Upper lobe of right lung (tissue), 1 donor: ENCODE data around the gene CD74. TPM values are rescaled to one million over a fixed set of nuclear protein-coding genes. Genes with fewer than 3 reads are reported as not detected.

ENCODE experiments used
- ATAC-seq: fragments of 200-7000 bp; cut with Tn5 transposase; one replicate; pipeline ENCODE4 v1.9.1; 2020; ENCODE audit warnings: mild to moderate bottlenecking, moderate library complexity
- DNase-seq: peaks from one replicate; pipeline ENCODE4 v3.0.0-alpha.2; 2020
- H3K27ac ChIP-seq: fragments of 200-600 bp; one replicate; pipeline ENCODE4 v1.8.0; 2022
- H3K27me3 ChIP-seq: fragments of 200-600 bp; one replicate; pipeline ENCODE4 v1.8.0; 2022; ENCODE audit warnings: mild to moderate bottlenecking
- H3K36me3 ChIP-seq: fragments of 200-600 bp; one replicate; pipeline ENCODE4 v1.8.0; 2022
- H3K4me1 ChIP-seq: fragments of 200-600 bp; one replicate; pipeline ENCODE4 v1.8.0; 2022
- H3K4me3 ChIP-seq: fragments of 200-600 bp; one replicate; pipeline ENCODE4 v1.8.0; 2022; ENCODE audit warnings: mild to moderate bottlenecking
- H3K9me3 ChIP-seq: fragments of 200-600 bp; one replicate; pipeline ENCODE4 v1.8.0; 2022
- CTCF ChIP-seq: fragments of 200-600 bp; IDR thresholded peaks from one replicate; pipeline ENCODE4 v1.8.0; 2022; ENCODE audit warnings: antibody characterized with exemption
- intact Hi-C: fragments of 100-400 bp; cut with DNase I; formaldehyde crosslinking; loops from one replicate; pipeline ENCODE4 v1.11.0; 2022
- total RNA-seq: library from RNA; stranded (reverse); fragmentation: NEBNext Ultra II Directional; extraction: Animal tissue kit (Norgen Biotek cat#: 25700); gene quantifications from one replicate; pipeline ENCODE4 v1.2.1, GENCODE V29; 2021
- donor health status: DM: no; HTN: yes; CAD: no; lungs with severe emphysema.

Gene CD74
- total RNA-seq, 1 donor from 2014 or later = 2,961 TPM

DNA sequence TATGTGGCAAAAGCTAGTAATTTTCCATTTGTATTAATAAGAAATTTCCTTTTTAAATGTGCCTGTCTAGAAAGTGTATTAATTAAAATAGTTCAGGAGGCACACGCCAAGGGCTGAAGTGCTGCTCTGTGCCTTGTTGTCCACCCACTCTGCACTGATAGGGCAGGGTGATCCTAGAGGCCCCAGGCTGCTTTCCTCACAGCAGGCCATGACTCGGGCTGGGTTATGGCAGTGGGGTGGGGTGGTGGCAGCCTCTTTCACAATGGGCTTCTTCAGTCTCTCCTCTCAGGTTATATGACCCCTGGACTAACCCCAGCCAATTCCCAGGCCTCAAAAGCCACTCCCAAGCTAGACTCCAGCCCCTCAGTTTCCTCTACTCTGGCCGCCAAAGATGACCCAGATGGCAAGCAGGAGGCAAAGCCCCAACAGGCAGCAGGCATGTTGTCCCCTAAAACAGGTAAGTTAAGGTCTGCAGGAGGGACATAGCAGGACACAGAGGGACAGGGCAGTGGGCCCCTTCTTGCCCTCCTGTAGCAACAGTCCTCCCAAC, 19.5 kb downstream of the CD74 start:
- TF ChIP-seq CTCF = no peak
- H3K27ac ChIP-seq = no peak overlapping the region
- H3K36me3 ChIP-seq = peaks cover 92% of the 10 kb centered on the region
- no peak overlapping the region for H3K4me3 ChIP-seq
- no peak for DNase-seq
- no peaks in the 10 kb centered on the region for H3K9me3 ChIP-seq
- H3K4me1 ChIP-seq = no peaks in the 10 kb centered on the region
- ATAC-seq = no peak
- intact Hi-C loops = no loop called here
- no peaks in the 10 kb centered on the region for H3K27me3 ChIP-seq

- no peak for ATAC-seq
Observed at GRCh38 chr5:150392680-150393079, 20.0 kb downstream of the CD74 start.

DNA sequence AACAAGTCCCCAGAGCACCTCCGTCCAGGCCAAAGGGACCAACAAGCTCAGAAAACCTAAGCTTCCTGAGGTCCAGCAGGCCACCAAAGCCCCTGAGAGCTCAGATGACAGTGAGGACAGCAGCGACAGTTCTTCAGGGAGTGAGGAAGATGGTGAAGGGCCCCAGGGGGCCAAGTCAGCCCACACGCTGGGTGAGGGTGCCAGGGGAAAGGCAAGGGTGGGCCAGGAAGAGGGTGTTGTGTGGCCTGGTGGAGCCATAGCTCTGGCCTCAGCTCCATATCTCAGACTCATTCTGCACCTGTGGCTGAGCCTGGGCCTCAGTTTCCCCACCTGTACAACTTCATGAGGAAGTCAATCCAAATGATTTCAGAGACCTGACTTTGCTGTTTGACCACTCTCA, 20.7 kb downstream of the CD74 start:
- Histone ChIP-seq H3K27me3 (no peaks in the 10 kb centered on the region), H3K4me3 (no peak overlapping the region), H3K27ac (no peak overlapping the region), H3K36me3 (peaks cover 98% of the 10 kb centered on the region), H3K4me1 (no peaks in the 10 kb centered on the region), H3K9me3 (no peaks in the 10 kb centered on the region)
- no peak for ATAC-seq
- no peak for TF ChIP-seq CTCF
- intact Hi-C loops = no loop called here
- DNase-seq = no peak

More at GRCh38 chr5:150392680-150393079, 20.0 kb downstream of the CD74 start:
- no peaks in the 10 kb centered on the region for H3K9me3 ChIP-seq
- intact Hi-C loops = no loop called here
- H3K4me3 ChIP-seq = no peak overlapping the region
- H3K27me3 ChIP-seq = no peaks in the 10 kb centered on the region
- no peak for TF ChIP-seq CTCF
- H3K27ac ChIP-seq = no peak overlapping the region
- H3K36me3 ChIP-seq = peaks cover 97% of the 10 kb centered on the region
- no peaks in the 10 kb centered on the region for H3K4me1 ChIP-seq
- DNase-seq = no peak

DNA sequence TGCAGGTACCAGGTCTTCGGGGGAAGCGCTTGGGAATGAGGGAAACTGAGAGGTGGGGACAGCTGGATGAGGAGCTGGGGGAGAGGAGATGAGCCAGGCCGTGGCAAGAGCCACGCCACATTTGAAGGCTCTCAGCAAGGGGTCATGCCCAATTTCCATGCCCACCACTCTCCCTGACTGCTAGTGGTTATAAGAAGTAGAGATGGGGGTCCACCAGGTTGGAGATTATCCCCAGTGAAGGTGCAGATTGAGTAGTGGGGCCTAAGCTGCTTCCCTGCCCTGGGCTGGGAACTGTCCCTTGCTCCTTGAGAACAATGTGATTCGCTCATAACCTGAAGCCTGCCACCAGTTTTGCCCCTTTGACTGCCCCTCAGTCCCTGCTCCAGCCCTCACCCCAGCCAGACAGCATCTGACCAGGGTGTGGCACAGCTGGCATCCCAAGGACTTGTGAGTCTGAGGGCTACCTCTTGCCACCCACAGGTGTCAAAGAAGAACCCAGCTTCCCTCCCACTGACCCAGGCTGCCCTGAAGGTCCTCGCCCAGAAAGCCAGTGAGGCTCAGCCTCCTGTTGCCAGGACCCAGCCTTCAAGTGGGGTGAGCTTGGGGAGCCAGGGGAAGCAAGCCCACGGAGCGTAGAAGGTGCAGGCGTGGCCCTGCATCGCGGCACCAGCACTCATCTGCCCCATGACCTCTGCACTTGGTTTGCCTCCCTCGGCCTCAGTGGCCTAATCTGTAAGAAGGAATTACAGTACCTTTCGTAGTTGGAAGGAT, 21.5 kb downstream of the CD74 start:
- intact Hi-C loops = no loop called here
- H3K27me3 ChIP-seq = no peaks in the 10 kb centered on the region
- no peaks in the 10 kb centered on the region for H3K4me1 ChIP-seq

GRCh38 chr5:150389531-150390266, 23.0 kb downstream of the CD74 start:
- peaks cover 96% of the 10 kb centered on the region for H3K36me3 ChIP-seq
- no peaks in the 10 kb centered on the region for H3K9me3 ChIP-seq
- DNase-seq (no peak), ATAC-seq (no peak)
- intact Hi-C loops = no loop called here
- no peak for TF ChIP-seq CTCF
- no peak overlapping the region for H3K4me3 ChIP-seq
- no peak overlapping the region for H3K27ac ChIP-seq
- H3K4me1 ChIP-seq = no peaks in the 10 kb centered on the region
- no peaks in the 10 kb centered on the region for H3K27me3 ChIP-seq

More for the DNA sequence above, 21.5 kb downstream of the CD74 start:
- no peaks in the 10 kb centered on the region for H3K9me3 ChIP-seq
- no peak overlapping the region for H3K4me3 ChIP-seq
- no peak for TF ChIP-seq CTCF
- peaks cover 96% of the 10 kb centered on the region for H3K36me3 ChIP-seq
- ATAC-seq (no peak), DNase-seq (no peak)
- no peak overlapping the region for H3K27ac ChIP-seq
